Ureter (tissue), 1 donor: ENCODE data around the gene ZBTB33. TPM values are rescaled to one million over a fixed set of nuclear protein-coding genes. Genes with fewer than 3 reads are reported as not detected.

ENCODE experiments used
- DNase-seq: peaks from one replicate; pipeline ENCODE4 v3.0.0-alpha.2; 2020; ENCODE audit warnings: low spot score
- total RNA-seq: library from RNA; stranded (reverse); gene quantifications from one replicate; pipeline ENCODE4 v1.2.4, GENCODE V29; 2023
- donor health status: DM: yes; HTN: yes; CAD: no.

ZBTB33 gene
- total RNA-seq, 1 donor from 2014 or later = 15.2 TPM

DNA sequence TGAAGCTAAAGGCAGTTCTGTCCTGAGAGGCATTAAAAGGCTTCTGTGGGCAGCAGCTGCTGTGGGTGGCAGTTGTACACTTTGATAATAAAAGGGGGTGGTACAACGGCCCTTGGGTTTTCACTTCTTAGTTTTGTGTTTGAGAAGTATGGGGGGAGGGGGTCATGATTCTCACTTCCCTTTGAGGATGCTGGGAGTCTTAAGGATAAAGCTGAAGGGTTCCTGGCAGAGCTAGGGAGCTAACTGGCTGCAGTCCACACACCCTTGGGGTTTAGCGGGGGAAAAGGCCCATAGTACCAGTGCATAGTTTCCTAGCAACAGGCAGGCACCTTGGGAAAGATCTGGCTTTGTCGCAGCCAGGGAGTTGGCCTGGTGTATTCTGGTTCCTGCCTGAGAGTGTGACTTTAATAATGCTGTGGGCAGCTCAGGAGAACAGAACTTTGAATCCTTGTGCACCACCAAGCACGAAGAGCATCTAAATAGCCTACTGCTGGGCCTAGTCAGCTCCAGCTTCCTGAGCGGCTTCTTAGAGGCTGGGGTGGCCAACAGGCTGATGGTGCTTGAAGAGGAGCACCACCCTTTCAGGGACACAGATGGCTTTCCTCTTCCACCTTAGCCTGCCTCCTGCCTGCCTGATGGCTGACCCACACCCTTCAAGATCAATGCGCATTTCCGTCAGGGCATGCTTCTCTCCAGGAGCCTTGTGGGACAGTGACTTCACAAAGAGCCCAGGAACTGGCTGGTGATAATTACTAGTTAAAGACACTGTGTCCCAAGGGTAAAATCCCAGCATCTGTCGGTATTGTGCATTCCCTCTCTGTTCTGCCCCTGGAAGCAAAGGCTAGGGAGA is 12.5 kb downstream of the ZBTB33 start:
- no peak for DNase-seq

- no peak for DNase-seq
Observed at GRCh38 chrX:120264341-120264740, 13.7 kb downstream of the ZBTB33 start.

DNA sequence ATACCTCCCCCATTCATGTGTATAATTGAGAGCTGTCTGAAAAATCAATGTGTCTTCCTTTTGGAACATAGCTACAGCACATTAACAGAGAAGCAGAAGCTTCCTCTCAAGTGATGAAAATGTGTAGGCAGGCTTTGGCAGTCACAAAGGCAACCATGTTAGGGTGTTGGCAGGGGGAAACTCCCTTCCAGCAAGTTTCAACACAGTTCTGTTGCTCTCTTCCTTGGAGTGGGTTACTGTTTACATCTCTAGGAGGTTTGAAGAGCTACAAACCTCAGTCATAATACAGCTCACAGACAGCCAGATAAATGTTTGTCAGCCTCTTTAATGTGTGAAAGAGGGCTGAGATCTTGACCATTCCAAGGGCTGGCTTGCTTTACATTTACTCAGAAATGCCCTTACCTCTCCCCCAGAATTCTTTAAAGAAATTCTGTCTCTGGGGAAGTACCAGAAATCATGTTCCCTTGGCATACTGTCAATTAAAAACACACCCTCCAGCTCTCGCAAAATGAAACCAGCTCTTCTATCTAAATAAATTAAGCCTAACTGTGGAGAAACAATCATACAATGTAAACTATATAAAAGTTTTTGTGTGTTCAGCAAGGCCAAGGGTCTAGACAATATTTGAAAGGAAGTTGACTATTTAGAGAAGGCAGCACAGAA is 18.9 kb downstream of the ZBTB33 start:
- no peak for DNase-seq

- DNase-seq = no peak
Observed at GRCh38 chrX:120270567-120270966, 20.0 kb downstream of the ZBTB33 start.

DNA sequence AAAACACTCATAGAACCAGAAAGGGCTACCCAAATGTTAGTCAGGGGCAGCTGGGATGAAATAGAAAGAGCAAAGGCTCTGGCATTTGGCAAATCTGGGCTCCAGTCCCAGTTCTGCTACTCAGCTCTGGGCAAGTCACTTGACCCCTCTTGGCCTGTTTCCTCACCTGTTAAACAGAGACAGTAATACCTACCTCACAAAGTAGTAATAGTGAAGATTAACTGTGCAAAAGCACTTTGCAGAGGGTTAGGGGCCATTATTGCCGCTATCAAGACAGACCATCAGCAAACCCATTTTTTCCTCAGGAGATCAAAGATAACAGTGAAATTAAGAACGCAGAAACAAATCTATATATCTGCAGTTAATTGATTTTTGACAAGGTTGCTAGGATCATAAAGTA is 20.6 kb downstream of the ZBTB33 start:
- no peak for DNase-seq

DNA sequence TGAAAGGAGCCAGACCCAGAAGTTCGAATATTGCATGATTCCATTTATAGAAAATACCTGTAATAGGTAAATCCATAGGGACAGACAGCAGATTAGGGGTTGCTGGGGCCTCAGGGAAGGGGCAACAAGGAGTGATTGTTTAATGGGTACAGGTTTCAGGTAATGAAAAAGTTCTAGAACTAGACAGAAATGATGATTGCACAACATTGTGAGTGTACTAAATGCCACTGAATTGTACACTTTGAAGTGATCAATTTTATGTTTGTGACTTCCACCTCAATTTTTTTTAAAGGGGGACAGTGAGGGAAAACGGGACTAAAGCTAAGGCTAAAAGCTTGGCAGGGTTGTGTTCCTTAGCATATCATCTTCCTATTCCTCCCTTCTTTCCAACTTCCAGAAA is 23.5 kb downstream of the ZBTB33 start:
- no peak for DNase-seq

GRCh38 chrX:120274958-120275357 is 24.3 kb downstream of the ZBTB33 start:
- DNase-seq = no peak

GRCh38 chrX:120281021-120281624 is 30.5 kb downstream of the ZBTB33 start:
- no peak for DNase-seq

DNA sequence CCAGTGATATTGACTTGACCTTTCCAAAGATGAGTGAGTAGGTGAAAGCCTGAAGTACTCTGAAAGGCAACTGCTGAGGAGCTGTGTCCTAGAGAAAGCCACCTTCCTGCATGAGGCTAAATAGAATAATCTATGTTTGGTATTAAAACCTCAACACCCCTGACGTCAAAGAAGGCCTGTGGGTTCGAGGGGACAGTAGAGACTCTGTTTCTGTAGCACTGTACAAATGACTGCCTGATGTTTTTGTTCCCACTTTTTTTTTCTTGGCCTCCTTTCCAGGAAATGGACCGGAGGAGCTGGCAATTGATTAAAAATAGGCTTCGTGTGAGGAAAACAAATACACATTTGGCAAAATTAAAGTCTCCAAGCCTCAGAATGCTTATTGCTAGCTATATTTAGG is 31.1 kb downstream of the ZBTB33 start:
- DNase-seq = no peak

DNA sequence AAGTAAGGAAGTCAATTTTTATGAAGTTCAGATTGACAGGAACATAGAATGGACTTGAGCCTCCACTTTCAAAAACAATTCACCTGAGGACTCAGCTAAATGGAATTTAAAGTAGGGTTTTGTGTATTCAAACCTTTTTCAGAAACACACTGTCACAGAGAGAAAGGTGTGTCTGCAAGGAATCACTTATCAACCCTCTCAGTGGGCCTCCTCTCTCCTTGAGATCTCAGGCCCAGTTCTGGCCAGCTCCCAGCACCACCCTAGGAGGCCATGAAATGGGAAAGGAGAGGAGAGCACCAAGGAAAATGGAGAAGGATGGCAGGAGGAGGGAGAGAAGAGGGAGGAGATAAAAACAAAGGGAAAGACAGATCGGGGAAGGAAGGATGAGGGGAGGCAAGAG is 32.1 kb downstream of the ZBTB33 start:
- no peak for DNase-seq

GRCh38 chrX:120286733-120287512 is 36.3 kb downstream of the ZBTB33 start:
- DNase-seq = no peak

DNA sequence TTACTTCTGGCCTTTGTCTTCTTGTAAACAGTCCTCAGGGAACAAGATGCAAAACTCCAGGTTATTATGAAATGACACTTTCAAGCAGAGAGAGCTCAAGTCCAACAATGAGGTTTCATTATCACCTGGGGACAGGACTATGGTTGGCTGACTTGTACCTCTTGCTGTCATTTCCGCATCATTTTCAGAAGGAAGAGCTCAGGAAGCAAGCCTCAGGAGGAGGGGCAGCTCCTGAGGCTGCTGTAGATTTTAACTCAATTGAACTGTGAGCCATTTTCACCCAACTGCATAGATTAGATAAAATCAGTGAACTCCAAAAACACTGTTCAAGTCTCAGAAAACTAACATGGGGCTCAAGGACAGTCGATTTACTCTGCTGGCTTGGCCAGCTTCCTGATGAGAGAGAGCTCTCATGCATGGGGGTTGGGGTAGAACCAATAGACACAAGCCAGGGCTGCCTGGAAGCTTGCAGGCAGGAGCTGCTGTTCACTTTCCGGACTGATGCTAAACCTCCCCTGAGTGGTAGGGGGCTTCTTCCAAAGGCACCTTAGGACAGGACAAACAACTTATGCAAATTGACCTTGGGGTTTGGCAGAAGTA is 37.0 kb downstream of the ZBTB33 start:
- DNase-seq = no peak

GRCh38 chrX:120290107-120290506 is 39.5 kb downstream of the ZBTB33 start:
- DNase-seq = no peak

DNA sequence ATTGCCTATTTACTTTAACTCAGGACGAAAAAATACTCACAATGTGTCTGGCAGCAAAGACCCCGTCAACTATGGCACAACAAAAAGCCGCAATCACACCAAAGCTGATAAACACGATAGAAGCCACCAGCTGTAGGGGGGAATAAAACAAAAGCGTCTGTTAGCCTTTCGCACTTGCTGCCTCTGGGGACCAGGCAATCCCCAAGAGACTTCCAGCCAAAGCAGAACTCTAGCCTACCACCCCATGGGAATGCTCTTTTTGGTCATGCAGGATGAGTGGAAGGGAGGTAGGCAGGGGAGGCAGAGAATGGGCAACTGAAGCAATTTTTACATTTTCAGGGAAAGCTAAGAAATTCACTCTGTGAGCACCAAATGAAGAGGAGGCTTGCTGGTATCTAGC is 40.6 kb downstream of the ZBTB33 start:
- no peak for DNase-seq

DNA sequence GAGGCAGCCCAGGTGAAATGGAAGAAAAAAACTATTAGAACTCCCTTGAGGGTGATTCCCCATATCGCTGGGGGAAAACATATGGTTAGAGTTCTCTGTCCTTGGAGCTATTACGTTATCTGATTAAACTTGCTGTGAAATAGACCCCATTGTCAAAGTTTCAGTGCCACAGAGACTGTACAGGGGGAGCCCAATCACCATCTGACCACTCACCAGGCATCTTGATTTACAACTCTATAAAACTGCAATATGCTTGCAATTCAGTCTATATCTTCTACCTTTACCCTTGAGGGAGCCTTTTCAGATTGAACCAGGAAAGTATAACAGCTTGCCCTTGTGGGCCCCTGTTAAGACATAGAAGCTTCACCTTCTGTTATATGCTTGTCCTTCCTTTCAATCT is 42.4 kb downstream of the ZBTB33 start:
- no peak for DNase-seq

DNA sequence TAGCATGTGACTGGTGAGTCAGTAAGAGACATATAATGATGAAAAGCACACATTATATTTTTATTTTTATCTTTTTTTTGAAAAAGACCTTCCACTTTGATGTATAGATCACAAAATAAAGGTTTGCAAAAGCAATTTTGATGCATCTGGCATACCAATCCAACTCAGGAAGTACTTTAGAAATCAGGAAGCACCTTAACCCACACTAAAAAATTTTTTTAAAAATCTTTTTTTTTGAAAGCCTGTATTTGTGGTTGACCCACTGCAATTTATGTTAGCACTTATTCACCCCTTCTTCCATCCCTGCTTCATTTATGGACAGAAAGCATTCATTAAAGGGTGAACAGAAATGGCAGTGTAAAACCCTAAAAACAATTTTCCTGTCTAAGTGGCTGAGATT is 44.0 kb downstream of the ZBTB33 start:
- no peak for DNase-seq

- DNase-seq = no peak
Observed at GRCh38 chrX:120297923-120298322, 47.3 kb downstream of the ZBTB33 start.

DNA sequence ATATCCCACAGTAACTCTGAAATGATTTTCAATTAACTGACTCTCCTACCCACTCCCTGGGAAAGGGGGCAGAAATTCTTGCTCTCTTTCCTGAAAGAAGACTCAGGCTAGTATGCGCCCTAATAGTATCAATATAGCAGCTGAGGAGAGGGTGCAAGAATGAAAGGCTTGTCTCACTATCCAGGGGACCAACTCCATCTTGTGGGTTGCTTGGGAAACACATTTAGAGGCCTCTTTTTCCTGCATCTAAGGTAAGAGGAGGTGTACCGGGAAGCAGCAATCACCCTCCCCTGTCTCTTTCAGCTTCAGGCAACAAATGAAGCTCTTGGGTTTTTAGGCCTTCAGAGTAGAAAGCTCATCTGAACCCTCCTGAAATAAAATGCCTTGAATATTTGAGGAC is 49.3 kb downstream of the ZBTB33 start:
- DNase-seq = no peak

- no peak for DNase-seq
Observed at GRCh38 chrX:120301497-120301896, 50.9 kb downstream of the ZBTB33 start.

GRCh38 chrX:120301960-120302359 is 51.3 kb downstream of the ZBTB33 start:
- DNase-seq = no peak

- no peak for DNase-seq
Observed at GRCh38 chrX:120302434-120302833, 51.8 kb downstream of the ZBTB33 start.

- DNase-seq = no peak
Observed at GRCh38 chrX:120304256-120304655, 53.6 kb downstream of the ZBTB33 start.
